BLaER1 treated with 17β-estradiol and CSF1 and Interleukin-3, amounts not matched to agents 10 nM and 100 nM (cell line): Measurements from ENCODE around the gene ZNF628.

Experiments
- H3K27ac ChIP-seq, 11 experiments: shearing (Covaris generic); formaldehyde crosslinking; 2 replicates each; pipeline ENCODE4 v1.8.1; 2022
- H3K27me3 ChIP-seq, 11 experiments: shearing (Covaris generic); formaldehyde crosslinking; 2 replicates each; pipeline ENCODE4 v1.8.1; 2022
- H3K36me3 ChIP-seq, 11 experiments: shearing (Covaris generic); formaldehyde crosslinking; 2 replicates each; pipeline ENCODE4 v1.8.1; 2022
- H3K4me1 ChIP-seq, 10 experiments: shearing (Covaris generic); formaldehyde crosslinking; 2 replicates each; pipeline ENCODE4 v1.8.1; 2022
- H3K4me2 ChIP-seq, 11 experiments: shearing (Covaris generic); formaldehyde crosslinking; 2 replicates each; pipeline ENCODE4 v1.8.1; 2022
- H3K4me3 ChIP-seq, 10 experiments: shearing (Covaris generic); formaldehyde crosslinking; 2 replicates each; pipeline ENCODE4 v1.8.1; 2022
- H3K9ac ChIP-seq, 11 experiments: shearing (Covaris generic); formaldehyde crosslinking; 2 replicates each; pipeline ENCODE4 v1.8.1; 2022
- H3K9me3 ChIP-seq, 11 experiments: shearing (Covaris generic); formaldehyde crosslinking; replicated peaks in 1 of 11; 2 replicates each; pipeline ENCODE4 v1.8.1; 2022
- H4K20me1 ChIP-seq, 11 experiments: shearing (Covaris generic); formaldehyde crosslinking; 2 replicates each; pipeline ENCODE4 v1.8.1; 2022
- Cebpa-rat ChIP-seq, 11 experiments: shearing (Covaris generic); IDR thresholded peaks; 2 replicates each; pipeline ENCODE4 v1.8.1; 2022

The ZNF628 gene

DNA sequence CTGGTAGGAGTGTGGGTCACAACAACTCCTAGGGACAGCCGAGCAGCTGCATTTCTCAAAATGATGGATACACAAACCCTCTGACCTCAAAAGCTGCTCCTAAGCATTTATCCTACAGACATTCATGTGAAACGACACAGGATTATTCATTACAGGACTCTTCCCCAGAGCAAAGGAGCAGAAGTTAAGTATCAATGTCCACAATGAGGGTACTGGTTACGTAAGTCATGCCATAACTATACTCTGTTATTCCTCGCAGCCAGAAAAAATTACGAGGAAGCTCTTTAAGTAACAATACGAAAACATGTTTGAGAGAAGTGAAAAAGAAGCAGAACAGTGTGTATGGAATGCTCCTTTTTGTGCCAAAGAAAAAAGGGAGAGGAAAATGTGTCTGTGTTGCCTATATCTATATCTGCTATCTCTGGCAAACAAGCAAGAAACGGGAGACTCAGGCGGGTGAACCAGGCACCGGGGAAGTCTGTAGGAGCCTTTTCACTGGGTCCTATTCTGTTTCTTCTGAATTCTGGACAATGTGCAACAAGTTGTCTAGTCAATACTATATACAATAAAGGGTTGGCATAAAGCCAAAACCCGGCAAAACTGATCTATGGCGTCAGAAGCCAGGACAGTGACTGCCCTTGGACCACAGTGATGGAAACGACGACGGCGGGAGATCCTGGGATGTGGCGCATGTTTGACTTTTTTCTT lies 16.3 kb upstream of the ZNF628 start:
- Histone ChIP-seq H3K4me2 (peak overlapping the region; percentile 84 to 99 (median 90)), H3K9me3 (no peaks in the 10 kb centered on the region), H3K4me3 (peak overlapping the region in 9 of 10 experiments; percentile 75 to 92 (median 86); a peak in 16 of 20 replicates), H3K4me1 (peaks cover 27 to 58% (median 45%) of the 10 kb centered on the region in 10 experiments), H3K27me3 (no peaks in the 10 kb centered on the region), H3K9ac (peak overlapping the region; percentile 10 to 98 (median 96); a peak in 19 of 22 replicates), H4K20me1 (peaks cover 3 to 59% (median 56%) of the 10 kb centered on the region in 11 experiments; a peak in 20 of 22 replicates), H3K36me3 (peaks cover 0 to 22% (median 14%) of the 10 kb centered on the region in 11 experiments; a peak in 16 of 22 replicates), H3K27ac (peak overlapping the region in 2 of 11 experiments; percentile 14 to 97; a peak in 1 of 22 replicates)
- 0 out of 22 replicates have a peak, but pooled peaks of 1 of the 11 experiments have one; percentile 12 for TF ChIP-seq Cebpa-rat (IDR thresholded peaks at IDR 0.05)

GRCh38 chr19:55460670-55461258 lies 15.7 kb upstream of the ZNF628 start:
- peak overlapping the region; percentile 86 to 98 (median 96) for H3K9ac ChIP-seq
- no peaks in the 10 kb centered on the region for H3K9me3 ChIP-seq
- H3K4me3 ChIP-seq, result peak overlapping the region; percentile 75 to 92 (median 87)
- no peaks in the 10 kb centered on the region for H3K27me3 ChIP-seq
- peak overlapping the region; percentile 93 to 98 (median 96) for H3K27ac ChIP-seq
- H3K4me2 ChIP-seq, result peak overlapping the region; percentile 84 to 99 (median 90)
- TF ChIP-seq Cebpa-rat (IDR thresholded peaks at IDR 0.05), result no peak
- H3K36me3 ChIP-seq, result peaks cover 0 to 16% (median 7%) of the 10 kb centered on the region in 11 experiments; a peak in 12 of 22 replicates
- H4K20me1 ChIP-seq, result peaks cover 3 to 52% (median 50%) of the 10 kb centered on the region in 11 experiments; a peak in 19 of 22 replicates
- peaks cover 27 to 58% (median 45%) of the 10 kb centered on the region in 10 experiments for H3K4me1 ChIP-seq

DNA sequence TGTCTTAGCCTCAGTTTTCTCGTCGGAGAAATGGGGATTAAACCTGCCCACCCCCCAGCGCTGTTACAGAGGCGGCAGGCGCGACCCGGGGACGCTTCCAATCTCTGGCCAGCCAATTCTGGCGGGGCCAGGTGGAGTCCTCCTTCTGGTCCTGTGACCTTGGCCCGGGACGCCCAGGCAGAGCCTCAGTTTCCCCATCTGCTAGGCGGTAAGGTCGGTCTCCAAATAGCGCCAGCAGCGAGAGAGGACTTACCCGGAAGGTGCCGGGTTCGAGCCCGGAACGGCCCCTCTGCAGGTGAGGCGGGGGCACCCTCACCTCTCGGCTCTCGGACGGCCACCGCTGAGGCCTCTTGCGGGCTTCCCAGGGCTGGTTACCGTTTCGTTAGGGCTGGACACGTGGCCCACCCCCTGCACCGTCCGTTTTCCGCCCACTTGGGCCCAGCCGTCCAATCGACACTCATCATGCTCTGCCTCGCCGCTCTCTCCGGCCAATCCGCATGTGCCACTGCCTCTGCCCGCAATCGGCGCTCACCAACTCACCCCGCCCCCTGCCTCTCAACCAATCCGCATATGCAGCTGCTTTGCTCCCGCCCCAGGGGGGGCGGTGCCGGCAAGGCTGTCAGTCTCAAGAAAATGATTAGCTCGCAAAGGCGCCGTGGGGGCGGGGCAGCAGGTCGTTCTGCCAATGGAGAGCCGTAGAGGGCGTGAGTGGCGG lies 15.0 kb upstream of the ZNF628 start, which contains the start of gene ISOC2:
Gene ISOC2, minus strand, starts transcription at position 384 of the 715 bp plus-strand sequence. CDS start 5,156 bp downstream, outside the sequence.
- peak within 1 kb of the TSS; percentile 93 to 98 (median 96) for H3K27ac ChIP-seq
- H3K4me1 ChIP-seq, result peaks cover 27 to 58% (median 45%) of the 10 kb centered on the region in 10 experiments
- no peak for TF ChIP-seq Cebpa-rat (IDR thresholded peaks at IDR 0.05)
- H3K4me2 ChIP-seq, result peak within 1 kb of the TSS; percentile 84 to 99 (median 92)
- H3K27me3 ChIP-seq, result no peaks in the 10 kb centered on the region
- peaks cover 3 to 46% (median 45%) of the 10 kb centered on the region in 11 experiments; a peak in 19 of 22 replicates for H4K20me1 ChIP-seq
- peaks cover 0 to 9% (median 3%) of the 10 kb centered on the region in 11 experiments; a peak in 8 of 22 replicates for H3K36me3 ChIP-seq
- H3K4me3 ChIP-seq, result peak within 1 kb of the TSS; percentile 75 to 92 (median 87)
- H3K9ac ChIP-seq, result peak within 1 kb of the TSS; percentile 86 to 98 (median 96)
- H3K9me3 ChIP-seq, result no peaks in the 10 kb centered on the region

GRCh38 chr19:55461974-55462626 lies 14.3 kb upstream of the ZNF628 start:
- Histone ChIP-seq H3K27me3 (no peaks in the 10 kb centered on the region), H3K36me3 (peaks cover 0 to 3% (median 0%) of the 10 kb centered on the region in 11 experiments; a peak in 2 of 22 replicates), H3K9ac (peak overlapping the region; percentile 59 to 95 (median 76)), H3K9me3 (no peaks in the 10 kb centered on the region), H4K20me1 (peaks cover 3 to 39% (median 38%) of the 10 kb centered on the region in 11 experiments; a peak in 19 of 22 replicates), H3K4me2 (peak overlapping the region; percentile 60 to 96 (median 82)), H3K4me1 (peaks cover 27 to 58% (median 45%) of the 10 kb centered on the region in 10 experiments), H3K27ac (peak overlapping the region; percentile 27 to 96 (median 69); a peak in 21 of 22 replicates), H3K4me3 (peak overlapping the region; percentile 48 to 91 (median 78))
- no peak for TF ChIP-seq Cebpa-rat (IDR thresholded peaks at IDR 0.05)

- Histone ChIP-seq H3K9me3 (no peaks in the 10 kb centered on the region), H3K4me2 (peak overlapping the region in 10 of 11 experiments; percentile 60 to 96 (median 82); a peak in 12 of 22 replicates), H3K9ac (peak overlapping the region in 2 of 11 experiments; percentile 41 to 42; a peak in 1 of 22 replicates), H3K27ac (no peak overlapping the region), H3K27me3 (no peaks in the 10 kb centered on the region), H3K36me3 (no peaks in the 10 kb centered on the region), H3K4me3 (peak overlapping the region in 1 of 10 experiments; percentile 91; a peak in 2 of 20 replicates), H3K4me1 (peaks cover 27 to 55% (median 45%) of the 10 kb centered on the region in 10 experiments), H4K20me1 (peaks cover 3 to 33% (median 32%) of the 10 kb centered on the region in 11 experiments; a peak in 18 of 22 replicates)
- no peak for TF ChIP-seq Cebpa-rat (IDR thresholded peaks at IDR 0.05)
Measured at GRCh38 chr19:55462722-55463121, 13.7 kb upstream of the ZNF628 start.

- TF ChIP-seq Cebpa-rat (IDR thresholded peaks at IDR 0.05), result no peak
- peaks cover 27 to 46% (median 39%) of the 10 kb centered on the region in 10 experiments for H3K4me1 ChIP-seq
- no peaks in the 10 kb centered on the region for H3K9me3 ChIP-seq
- no peaks in the 10 kb centered on the region for H3K36me3 ChIP-seq
- H3K27me3 ChIP-seq, result no peaks in the 10 kb centered on the region
- peak overlapping the region in 6 of 11 experiments; percentile 2 to 45 (median 41); a peak in 9 of 22 replicates for H3K9ac ChIP-seq
- H4K20me1 ChIP-seq, result peaks cover 3 to 24% (median 23%) of the 10 kb centered on the region in 11 experiments; a peak in 18 of 22 replicates
- H3K27ac ChIP-seq, result 0 out of 22 replicates have a peak overlapping the region, but pooled peaks of 1 of the 11 experiments have one; percentile 26
- H3K4me3 ChIP-seq, result no peak overlapping the region
- H3K4me2 ChIP-seq, result peak overlapping the region in 8 of 11 experiments; percentile 18 to 92 (median 42); a peak in 12 of 22 replicates
Measured at GRCh38 chr19:55463583-55464031, 12.8 kb upstream of the ZNF628 start.

GRCh38 chr19:55464039-55464661 lies 12.3 kb upstream of the ZNF628 start:
- H3K9me3 ChIP-seq, result no peaks in the 10 kb centered on the region
- peak overlapping the region in 3 of 11 experiments; percentile 40 to 41 (median 41); a peak in 2 of 22 replicates for H3K9ac ChIP-seq
- no peaks in the 10 kb centered on the region for H3K27me3 ChIP-seq
- H4K20me1 ChIP-seq, result peaks cover under 1 to 19% (median 17%) of the 10 kb centered on the region in 11 experiments; a peak in 18 of 22 replicates
- no peak overlapping the region for H3K4me3 ChIP-seq
- H3K27ac ChIP-seq, result no peak overlapping the region
- no peaks in the 10 kb centered on the region for H3K36me3 ChIP-seq
- TF ChIP-seq Cebpa-rat (IDR thresholded peaks at IDR 0.05), result no peak
- peaks cover 27 to 41% (median 36%) of the 10 kb centered on the region in 10 experiments for H3K4me1 ChIP-seq
- H3K4me2 ChIP-seq, result peak overlapping the region in 5 of 11 experiments; percentile 30 to 56 (median 43); a peak in 7 of 22 replicates
